HepG2 (cell line): ENCODE measurements around the gene NLRP5. TPM values are rescaled to one million over a fixed set of nuclear protein-coding genes. Genes with fewer than 3 reads are reported as not detected.
A peak's percentile ranks its signal among the peaks of the same experiment; 100 is the strongest.

Experiments used
- CREB1 ChIP-seq, 2 experiments: fragments of 450-650 bp in 1 of 2; IDR thresholded peaks; 2 replicates each; pipeline ENCODE4 v1.6.1; 2016 to 2017; ENCODE audit warnings: control low read depth in 1 of 2, mild to moderate bottlenecking in 1 of 2, missing compliant biosample characterization in 1 of 2, missing genetic modification characterization in 1 of 2
- ETV5 ChIP-seq: IDR thresholded peaks from 2 replicates; pipeline ENCODE4 v1.6.1; 2018; ENCODE audit warnings: missing biosample characterization, missing genetic modification reagents, inconsistent platforms, borderline replicate concordance
- HMG20A ChIP-seq: IDR thresholded peaks from 2 replicates; pipeline ENCODE4 v1.6.1; 2016; ENCODE audit warnings: borderline replicate concordance
- KMT2B ChIP-seq: IDR thresholded peaks from 2 replicates; pipeline ENCODE4 v1.6.1; 2016; ENCODE audit warnings: missing genetic modification reagents, missing compliant biosample characterization
- LCORL ChIP-seq, 2 experiments: fragments of 450-650 bp in 1 of 2; sonication (generic) in 1 of 2; formaldehyde crosslinking in 1 of 2; IDR thresholded peaks; 2 replicates each; pipeline versions ENCODE4 v1.5.0 to v1.6.1; 2017 to 2020; ENCODE audit warnings: antibody characterized with exemption in 1 of 2, missing genetic modification reagents in 1 of 2
- MAZ ChIP-seq, 2 experiments: sonication (generic) in 1 of 2; formaldehyde crosslinking in 1 of 2; IDR thresholded peaks; 2 replicates each; pipeline versions ENCODE4 v1.5.0 to v1.6.1; 2012 to 2020; ENCODE audit warnings: low read depth in 2 of 2, mild to moderate bottlenecking in 2 of 2, borderline replicate concordance in 1 of 2, improper control_type of control experiment in 1 of 2, low read length in 1 of 2, missing genetic modification reagents in 1 of 2, moderate library complexity in 1 of 2
- POGZ ChIP-seq: sonication (generic); formaldehyde crosslinking; IDR thresholded peaks from 2 replicates; pipeline ENCODE4 v1.4.0; 2020; ENCODE audit warnings: mild to moderate bottlenecking, missing genetic modification reagents
- RARA ChIP-seq: IDR thresholded peaks from 2 replicates; pipeline ENCODE4 v1.6.1; 2016; ENCODE audit warnings: missing genetic modification reagents, missing compliant biosample characterization
- SATB2 ChIP-seq: sonication (generic); formaldehyde crosslinking; IDR thresholded peaks from 2 replicates; pipeline ENCODE4 v1.5.0; 2020; ENCODE audit warnings: missing genetic modification reagents
- TARDBP ChIP-seq: sonication (generic); formaldehyde crosslinking; IDR thresholded peaks from 2 replicates; pipeline ENCODE4 v1.8.0; 2022; ENCODE audit warnings: mild to moderate bottlenecking, missing genetic modification reagents
- TCF12 ChIP-seq, 2 experiments: fragments of 450-650 bp in 1 of 2; sonication (generic) in 1 of 2; formaldehyde crosslinking in 1 of 2; IDR thresholded peaks; 2 replicates each; pipeline versions ENCODE4 v1.6.1 to v1.8.0; 2017 to 2022; ENCODE audit warnings: antibody characterized with exemption in 1 of 2, mild to moderate bottlenecking in 1 of 2, missing genetic modification reagents in 1 of 2, moderate library complexity in 1 of 2
- ZNF30 ChIP-seq: sonication (generic); formaldehyde crosslinking; IDR thresholded peaks from 2 replicates; pipeline ENCODE4 v1.5.0; 2020; ENCODE audit warnings: mild to moderate bottlenecking, missing genetic modification reagents
- ZNF788 ChIP-seq: sonication (generic); formaldehyde crosslinking; IDR thresholded peaks from 2 replicates; pipeline ENCODE4 v1.5.0; 2020; ENCODE audit warnings: mild to moderate bottlenecking, missing genetic modification reagents, borderline replicate concordance
- polyA plus RNA-seq, 8 experiments: library from polyadenylated mRNA; depleted of rRNA in 3 of 8; stranded (reverse) in 7 of 8; unstranded in 1 of 8; fragments of >200 nt; fragmentation: Illumina TruSeq in 4 of 8; extraction: Trizol in 4 of 8; gene quantifications; 2 replicates each; pipeline versions ENCODE4 v1.2.1 to v1.2.3, GENCODE V29; 2011 to 2016; ENCODE audit warnings: low read depth in 4 of 8, missing spikeins in 1 of 8, mixed read lengths in 1 of 8; ENCODE audit not compliant: insufficient read depth in 1 of 8
- total RNA-seq, 5 experiments: library from RNA; depleted of rRNA; stranded (reverse); fragments of >200 nt; fragmentation: Illumina TruSeq; extraction: Trizol; gene quantifications; 2 replicates each; pipeline ENCODE4 v1.2.3, GENCODE V29; 2016; ENCODE audit warnings: low read depth in 1 of 5
- TF ChIP-seq, protein P1 (sequence below): sonication (generic); formaldehyde crosslinking; IDR thresholded peaks from 2 replicates; pipeline ENCODE4 v1.5.1; 2020; ENCODE audit warnings: mild to moderate bottlenecking, missing genetic modification reagents, moderate library complexity
- TF ChIP-seq, protein P2 (sequence below): sonication (generic); formaldehyde crosslinking; IDR thresholded peaks from 2 replicates; pipeline ENCODE4 v1.4.0; 2020; ENCODE audit warnings: missing genetic modification reagents
- TF ChIP-seq, protein P3 (sequence below), 2 experiments: sonication (generic) in 1 of 2; formaldehyde crosslinking in 1 of 2; IDR thresholded peaks; 2 replicates each; pipeline versions ENCODE4 v1.4.0 to v1.6.1; 2018 to 2020; ENCODE audit warnings: missing genetic modification reagents in 2 of 2, borderline replicate concordance in 1 of 2, low read depth in 1 of 2, mild to moderate bottlenecking in 1 of 2, missing biosample characterization in 1 of 2
- TF ChIP-seq, protein P4 (sequence below): IDR thresholded peaks from 2 replicates; pipeline ENCODE4 v1.6.1; 2018; ENCODE audit warnings: missing genetic modification reagents, mild to moderate bottlenecking, missing compliant biosample characterization

The NLRP5 gene
- total and polyA plus RNA-seq, 2 of the 13 experiments (the other 11 are each of a cell fraction or from before 2014, with no cell fraction given) = not detected

DNA sequence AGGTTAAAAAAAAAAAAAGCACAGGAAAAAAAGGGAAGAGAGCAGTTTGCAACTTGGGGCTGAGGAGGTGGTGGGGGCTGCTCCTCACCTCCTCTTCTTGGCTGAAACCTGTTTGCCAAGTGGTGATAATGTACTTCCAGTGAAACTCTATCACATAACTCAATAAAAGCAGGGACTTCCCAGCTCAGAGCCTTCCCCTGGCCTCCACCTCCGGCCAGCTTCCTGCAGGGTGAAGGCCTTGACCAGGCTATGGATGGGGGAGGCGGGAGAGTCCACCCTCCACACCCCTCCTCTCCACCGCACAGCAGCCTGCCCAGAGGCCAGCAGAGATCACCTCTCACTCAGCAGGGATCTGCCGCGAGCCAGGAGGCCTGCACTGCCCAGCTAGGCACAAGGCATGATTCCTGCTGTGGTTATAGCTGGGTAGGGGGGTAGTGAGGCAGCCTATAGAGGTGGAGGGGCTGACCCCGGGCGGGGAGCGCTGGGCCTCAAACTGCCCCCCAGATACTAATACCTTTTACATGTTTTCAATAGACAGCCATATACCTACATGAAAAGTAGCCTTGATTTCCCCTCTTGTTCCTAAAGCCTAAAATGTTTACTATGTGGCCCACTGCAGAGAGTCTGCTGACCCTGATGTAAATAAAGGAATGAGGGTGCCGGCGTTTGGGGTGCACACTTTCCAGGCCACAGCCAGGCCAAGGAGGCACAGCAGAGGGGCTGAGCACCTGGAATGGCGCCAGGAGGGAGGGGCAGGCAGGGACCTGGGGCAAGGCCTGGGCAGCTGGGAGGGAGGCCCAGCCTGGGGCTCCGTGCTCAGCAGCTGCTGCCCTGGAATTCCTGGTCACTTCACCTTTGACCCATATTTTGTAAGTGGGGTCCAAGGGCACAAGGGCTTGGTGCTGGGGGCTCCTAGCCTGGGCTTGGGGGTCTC lies 124.2 kb downstream of the NLRP5 start (continued):
- TF ChIP-seq, protein P1, sequence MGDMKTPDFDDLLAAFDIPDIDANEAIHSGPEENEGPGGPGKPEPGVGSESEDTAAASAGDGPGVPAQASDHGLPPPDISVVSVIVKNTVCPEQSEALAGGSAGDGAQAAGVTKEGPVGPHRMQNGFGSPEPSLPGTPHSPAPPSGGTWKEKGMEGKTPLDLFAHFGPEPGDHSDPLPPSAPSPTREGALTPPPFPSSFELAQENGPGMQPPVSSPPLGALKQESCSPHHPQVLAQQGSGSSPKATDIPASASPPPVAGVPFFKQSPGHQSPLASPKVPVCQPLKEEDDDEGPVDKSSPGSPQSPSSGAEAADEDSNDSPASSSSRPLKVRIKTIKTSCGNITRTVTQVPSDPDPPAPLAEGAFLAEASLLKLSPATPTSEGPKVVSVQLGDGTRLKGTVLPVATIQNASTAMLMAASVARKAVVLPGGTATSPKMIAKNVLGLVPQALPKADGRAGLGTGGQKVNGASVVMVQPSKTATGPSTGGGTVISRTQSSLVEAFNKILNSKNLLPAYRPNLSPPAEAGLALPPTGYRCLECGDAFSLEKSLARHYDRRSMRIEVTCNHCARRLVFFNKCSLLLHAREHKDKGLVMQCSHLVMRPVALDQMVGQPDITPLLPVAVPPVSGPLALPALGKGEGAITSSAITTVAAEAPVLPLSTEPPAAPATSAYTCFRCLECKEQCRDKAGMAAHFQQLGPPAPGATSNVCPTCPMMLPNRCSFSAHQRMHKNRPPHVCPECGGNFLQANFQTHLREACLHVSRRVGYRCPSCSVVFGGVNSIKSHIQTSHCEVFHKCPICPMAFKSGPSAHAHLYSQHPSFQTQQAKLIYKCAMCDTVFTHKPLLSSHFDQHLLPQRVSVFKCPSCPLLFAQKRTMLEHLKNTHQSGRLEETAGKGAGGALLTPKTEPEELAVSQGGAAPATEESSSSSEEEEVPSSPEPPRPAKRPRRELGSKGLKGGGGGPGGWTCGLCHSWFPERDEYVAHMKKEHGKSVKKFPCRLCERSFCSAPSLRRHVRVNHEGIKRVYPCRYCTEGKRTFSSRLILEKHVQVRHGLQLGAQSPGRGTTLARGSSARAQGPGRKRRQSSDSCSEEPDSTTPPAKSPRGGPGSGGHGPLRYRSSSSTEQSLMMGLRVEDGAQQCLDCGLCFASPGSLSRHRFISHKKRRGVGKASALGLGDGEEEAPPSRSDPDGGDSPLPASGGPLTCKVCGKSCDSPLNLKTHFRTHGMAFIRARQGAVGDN (CRISPR knock-in tag) = peak; percentile 92
- TF ChIP-seq ETV5 (CRISPR knock-in tag) (peak; percentile 90), POGZ (CRISPR knock-in tag) (peak; percentile 58; the same call in 1 of the 2 replicates), SATB2 (no peak), LCORL (IDR thresholded peaks at IDR 0.05) (no peak), LCORL (CRISPR knock-in tag; IDR thresholded peaks at IDR 0.05) (peak; percentile 55), ZNF788 (peak; percentile 43; the same call in 1 of the 2 replicates), MAZ (IDR thresholded peaks at IDR 0.05; ENCODE audit: borderline replicate concordance, low read depth, low read length) (peak; percentile 25; the same call in 1 of the 2 replicates), MAZ (CRISPR knock-in tag; IDR thresholded peaks at IDR 0.05; ENCODE audit: low read depth) (peak; percentile 51; the same call in 1 of the 2 replicates), ZNF30 (no peak), CREB1 (IDR thresholded peaks at IDR 0.05) (no peak), CREB1 (CRISPR knock-in tag; IDR thresholded peaks at IDR 0.05) (no peak), RARA (CRISPR knock-in tag) (peak; percentile 87), HMG20A (CRISPR knock-in tag) (peak; percentile 17; the same call in 1 of the 2 replicates), TARDBP (peak; percentile 70; the same call in 1 of the 2 replicates), TCF12 (IDR thresholded peaks at IDR 0.05) (no peak), TCF12 (CRISPR knock-in tag; IDR thresholded peaks at IDR 0.05) (0 out of 2 replicates have a peak, but pooled peaks have one; percentile 26), KMT2B (CRISPR knock-in tag) (no peak)
- TF ChIP-seq, protein P2, sequence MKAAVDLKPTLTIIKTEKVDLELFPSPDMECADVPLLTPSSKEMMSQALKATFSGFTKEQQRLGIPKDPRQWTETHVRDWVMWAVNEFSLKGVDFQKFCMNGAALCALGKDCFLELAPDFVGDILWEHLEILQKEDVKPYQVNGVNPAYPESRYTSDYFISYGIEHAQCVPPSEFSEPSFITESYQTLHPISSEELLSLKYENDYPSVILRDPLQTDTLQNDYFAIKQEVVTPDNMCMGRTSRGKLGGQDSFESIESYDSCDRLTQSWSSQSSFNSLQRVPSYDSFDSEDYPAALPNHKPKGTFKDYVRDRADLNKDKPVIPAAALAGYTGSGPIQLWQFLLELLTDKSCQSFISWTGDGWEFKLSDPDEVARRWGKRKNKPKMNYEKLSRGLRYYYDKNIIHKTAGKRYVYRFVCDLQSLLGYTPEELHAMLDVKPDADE (CRISPR knock-in tag) = no peak
- TF ChIP-seq, protein P3, sequence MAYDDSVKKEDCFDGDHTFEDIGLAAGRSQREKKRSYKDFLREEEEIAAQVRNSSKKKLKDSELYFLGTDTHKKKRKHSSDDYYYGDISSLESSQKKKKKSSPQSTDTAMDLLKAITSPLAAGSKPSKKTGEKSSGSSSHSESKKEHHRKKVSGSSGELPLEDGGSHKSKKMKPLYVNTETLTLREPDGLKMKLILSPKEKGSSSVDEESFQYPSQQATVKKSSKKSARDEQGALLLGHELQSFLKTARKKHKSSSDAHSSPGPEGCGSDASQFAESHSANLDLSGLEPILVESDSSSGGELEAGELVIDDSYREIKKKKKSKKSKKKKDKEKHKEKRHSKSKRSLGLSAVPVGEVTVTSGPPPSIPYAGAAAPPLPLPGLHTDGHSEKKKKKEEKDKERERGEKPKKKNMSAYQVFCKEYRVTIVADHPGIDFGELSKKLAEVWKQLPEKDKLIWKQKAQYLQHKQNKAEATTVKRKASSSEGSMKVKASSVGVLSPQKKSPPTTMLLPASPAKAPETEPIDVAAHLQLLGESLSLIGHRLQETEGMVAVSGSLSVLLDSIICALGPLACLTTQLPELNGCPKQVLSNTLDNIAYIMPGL (CRISPR knock-in tag; IDR thresholded peaks at IDR 0.05; ENCODE audit: borderline replicate concordance in 1 of 2, low read depth in 1 of 2) = peak; percentile 18 to 27; a peak in 3 of 4 replicates
- TF ChIP-seq, protein P4, sequence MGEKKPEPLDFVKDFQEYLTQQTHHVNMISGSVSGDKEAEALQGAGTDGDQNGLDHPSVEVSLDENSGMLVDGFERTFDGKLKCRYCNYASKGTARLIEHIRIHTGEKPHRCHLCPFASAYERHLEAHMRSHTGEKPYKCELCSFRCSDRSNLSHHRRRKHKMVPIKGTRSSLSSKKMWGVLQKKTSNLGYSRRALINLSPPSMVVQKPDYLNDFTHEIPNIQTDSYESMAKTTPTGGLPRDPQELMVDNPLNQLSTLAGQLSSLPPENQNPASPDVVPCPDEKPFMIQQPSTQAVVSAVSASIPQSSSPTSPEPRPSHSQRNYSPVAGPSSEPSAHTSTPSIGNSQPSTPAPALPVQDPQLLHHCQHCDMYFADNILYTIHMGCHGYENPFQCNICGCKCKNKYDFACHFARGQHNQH (CRISPR knock-in tag) = peak; percentile 67
